IPS-20b (cell line): ENCODE results near the gene ZNF846.

Experiments used
- H3K27ac ChIP-seq: one replicate; pipeline ENCODE4 v1.5.1; 2013; ENCODE audit warnings: low read length
- H3K27me3 ChIP-seq: 2 replicates; pipeline ENCODE4 v1.6.1; 2013; ENCODE audit warnings: mild to moderate bottlenecking, low read length, inconsistent platforms; ENCODE audit not compliant: insufficient read depth
- H3K36me3 ChIP-seq: 2 replicates; pipeline ENCODE4 v1.6.1; 2013; ENCODE audit warnings: low read depth, mild to moderate bottlenecking, inconsistent platforms, low read length, moderate library complexity; ENCODE audit not compliant: insufficient read depth
- H3K4me1 ChIP-seq: 2 replicates; pipeline ENCODE4 v1.6.1; 2013; ENCODE audit warnings: mild to moderate bottlenecking, control low read depth, inconsistent platforms, low read length, moderate library complexity; ENCODE audit not compliant: insufficient read depth
- H3K4me3 ChIP-seq: 2 replicates; pipeline ENCODE4 v1.5.1; 2013; ENCODE audit warnings: mild to moderate bottlenecking, low read length, inconsistent platforms
- H3K9ac ChIP-seq: 2 replicates; pipeline ENCODE4 v1.6.1; 2013; ENCODE audit warnings: low read depth, mild to moderate bottlenecking, inconsistent platforms, low read length, moderate library complexity
- H3K9me3 ChIP-seq: 2 replicates; pipeline ENCODE4 v1.6.1; 2013; ENCODE audit warnings: mild to moderate bottlenecking, low read depth, low read length, inconsistent platforms; ENCODE audit not compliant: insufficient read depth

Gene ZNF846

DNA sequence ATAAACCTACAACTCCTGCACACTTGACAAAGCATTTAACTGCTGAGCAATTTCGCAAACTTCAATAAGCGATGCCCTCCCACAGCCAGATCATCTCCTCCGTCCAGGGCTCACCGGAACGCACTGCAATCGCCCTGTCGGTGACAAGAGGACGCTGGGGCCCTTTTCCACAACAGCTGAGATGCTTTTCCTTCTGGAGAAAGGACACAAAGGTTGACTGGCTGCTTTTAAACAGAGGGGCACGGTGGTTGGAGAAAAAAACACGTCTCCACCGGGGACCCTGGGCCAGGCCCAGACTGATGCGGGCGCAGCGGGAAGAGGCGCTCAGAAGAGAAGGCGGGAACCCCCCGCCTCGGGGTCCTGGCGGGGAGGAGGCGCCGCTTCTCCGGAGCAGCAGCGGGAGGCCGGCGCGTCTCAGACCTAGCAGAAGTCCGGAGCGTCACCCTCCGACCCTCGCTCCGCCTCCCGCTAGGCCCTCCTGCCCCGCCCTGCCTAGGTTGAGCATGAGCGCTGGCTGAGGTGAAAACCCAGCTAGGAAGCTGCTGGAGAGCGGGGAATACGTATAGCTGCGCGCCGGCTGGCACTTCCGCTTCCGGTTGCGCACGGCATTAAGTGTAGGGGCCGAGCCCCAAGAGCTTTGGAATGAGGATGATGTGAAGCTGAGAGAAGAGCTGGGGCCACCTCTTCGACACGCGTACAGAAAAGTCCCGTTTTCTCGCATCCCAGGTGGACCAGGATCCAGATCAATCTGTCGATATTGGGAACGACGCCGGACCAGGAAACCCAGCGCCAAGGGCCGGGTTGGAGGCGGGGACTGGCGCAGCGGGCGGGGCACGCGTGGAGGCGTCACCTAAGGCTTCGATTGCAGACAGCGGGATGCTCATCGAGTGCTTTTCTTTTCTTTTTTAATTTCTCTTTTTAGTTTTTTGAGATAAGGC lies at the start of gene ZNF846:
Gene ZNF846, minus strand, starts transcription at position 564 of the 938 bp plus-strand sequence. CDS start 3,788 bp downstream, outside the sequence.
- Histone ChIP-seq H3K9ac (peak within 1 kb of the TSS; percentile 95), H3K36me3 (0 out of 2 replicates have a peak, but pooled peaks cover 3% of the 10 kb centered on the region), H3K27ac (peak within 1 kb of the TSS; percentile 96), H3K4me1 (no peaks in the 10 kb centered on the region), H3K4me3 (peak within 1 kb of the TSS; percentile 98), H3K9me3 (peaks cover 3% of the 10 kb centered on the region; the same call in 1 of the 2 replicates), H3K27me3 (no peaks in the 10 kb centered on the region)

DNA sequence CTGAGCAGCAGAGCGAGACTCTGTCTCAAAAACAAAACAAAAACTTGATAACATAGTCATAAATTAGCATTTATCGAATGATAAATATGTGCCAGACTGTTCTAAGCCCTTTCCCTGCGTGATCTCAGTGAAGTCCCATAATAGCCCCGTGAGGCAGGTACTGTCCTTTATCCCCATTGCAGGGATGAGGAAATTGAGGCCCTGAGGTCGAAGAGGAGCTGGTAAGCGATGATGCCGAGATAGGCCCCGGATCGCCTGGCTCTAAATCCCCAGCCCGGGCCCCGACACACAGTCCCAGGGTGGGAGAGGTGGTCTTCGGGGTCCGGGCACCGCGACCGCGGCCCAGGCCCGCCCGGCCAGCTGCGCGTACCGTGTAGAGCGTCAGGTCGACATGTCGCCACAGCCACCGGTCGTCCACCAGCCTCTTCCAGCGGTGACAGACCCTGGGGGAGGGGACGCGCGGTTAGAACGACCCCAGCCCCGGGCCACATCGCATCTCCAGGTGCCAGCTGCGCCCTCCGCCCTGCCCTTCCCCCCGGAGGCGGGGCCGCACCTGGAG lies 49.7 kb upstream of the ZNF846 start:
- Histone ChIP-seq H3K27ac (no peak overlapping the region), H3K4me1 (no peaks in the 10 kb centered on the region), H3K27me3 (no peaks in the 10 kb centered on the region), H3K4me3 (peak overlapping the region; percentile 97), H3K36me3 (peaks cover 4% of the 10 kb centered on the region; the same call in 1 of the 2 replicates), H3K9ac (peak overlapping the region; percentile 96; the same call in 1 of the 2 replicates), H3K9me3 (0 out of 2 replicates have a peak, but pooled peaks cover 7% of the 10 kb centered on the region)

DNA sequence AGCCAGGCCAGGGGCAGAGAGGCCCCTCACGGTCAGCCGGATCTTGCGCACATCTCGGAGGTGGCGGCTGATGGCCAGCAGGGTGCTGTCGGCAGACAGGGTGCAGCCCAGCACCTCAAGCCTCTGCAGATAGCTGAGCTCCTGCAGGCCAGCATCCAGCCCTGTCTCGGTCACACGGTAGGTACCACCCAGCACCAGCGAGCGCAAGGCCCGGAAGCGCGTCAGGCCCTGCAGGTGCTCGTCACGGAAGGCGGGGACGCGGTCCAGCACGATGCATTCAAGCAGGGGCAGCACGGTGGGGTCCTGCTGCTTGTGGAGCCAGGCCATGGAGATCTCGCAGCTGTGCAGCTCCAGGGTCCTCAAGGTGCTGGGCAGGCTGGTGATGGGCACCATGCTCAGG lies 42.6 kb upstream of the ZNF846 start:
- Histone ChIP-seq H3K9ac (no peak overlapping the region), H3K4me1 (no peaks in the 10 kb centered on the region), H3K27me3 (no peaks in the 10 kb centered on the region), H3K4me3 (no peak overlapping the region), H3K27ac (no peak overlapping the region), H3K36me3 (peaks cover 43% of the 10 kb centered on the region), H3K9me3 (0 out of 2 replicates have a peak, but pooled peaks cover 6% of the 10 kb centered on the region)

DNA sequence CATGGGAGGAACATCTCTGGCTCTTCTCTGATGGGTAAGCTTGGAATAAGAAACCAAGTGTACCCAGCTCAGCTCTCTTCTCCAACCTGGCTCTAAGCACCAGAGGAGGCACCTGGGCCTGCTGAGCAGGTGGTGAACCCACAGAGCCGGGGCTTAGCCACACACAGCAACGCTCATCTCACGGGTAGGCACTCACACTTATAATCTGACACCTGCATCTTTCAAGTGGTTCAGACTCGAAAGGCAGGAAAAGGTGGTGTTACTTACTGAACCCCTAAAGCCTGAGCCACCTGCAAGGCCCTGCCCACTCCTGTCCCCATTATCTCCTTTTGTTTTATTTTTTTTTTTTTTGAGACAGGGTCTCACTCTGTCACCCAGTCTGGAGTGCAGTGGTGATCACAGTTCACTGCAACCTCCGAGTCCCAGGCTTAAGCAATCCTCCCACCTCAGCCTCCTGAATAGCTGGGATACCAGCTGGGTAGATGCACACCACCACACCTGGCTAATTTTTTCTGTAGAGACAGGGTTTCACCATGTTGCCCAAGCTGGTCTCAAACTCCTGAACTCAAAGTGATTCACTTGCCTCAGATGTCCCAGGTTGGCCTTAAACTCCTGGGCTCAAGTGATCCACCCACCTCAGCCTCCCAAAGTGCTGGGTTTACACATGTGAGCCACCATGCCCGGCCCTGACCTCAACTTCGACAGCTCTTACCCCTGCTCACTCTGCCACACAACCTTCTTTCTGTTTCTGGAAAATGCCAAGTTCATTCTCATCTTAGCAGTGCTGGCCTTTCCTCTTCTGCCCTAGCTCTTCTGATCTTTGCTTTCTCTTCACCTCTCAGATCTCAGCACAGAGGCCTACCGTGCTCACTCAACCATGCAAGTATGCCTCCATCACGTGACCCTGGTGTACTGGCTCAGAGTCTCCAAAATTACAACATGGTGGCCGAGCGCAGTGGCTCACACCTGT lies 40.6 kb upstream of the ZNF846 start:
- no peaks in the 10 kb centered on the region for H3K4me1 ChIP-seq
- no peaks in the 10 kb centered on the region for H3K9me3 ChIP-seq
- no peak overlapping the region for H3K9ac ChIP-seq
- peaks cover 43% of the 10 kb centered on the region for H3K36me3 ChIP-seq
- no peak overlapping the region for H3K27ac ChIP-seq
- no peaks in the 10 kb centered on the region for H3K27me3 ChIP-seq
- no peak overlapping the region for H3K4me3 ChIP-seq

DNA sequence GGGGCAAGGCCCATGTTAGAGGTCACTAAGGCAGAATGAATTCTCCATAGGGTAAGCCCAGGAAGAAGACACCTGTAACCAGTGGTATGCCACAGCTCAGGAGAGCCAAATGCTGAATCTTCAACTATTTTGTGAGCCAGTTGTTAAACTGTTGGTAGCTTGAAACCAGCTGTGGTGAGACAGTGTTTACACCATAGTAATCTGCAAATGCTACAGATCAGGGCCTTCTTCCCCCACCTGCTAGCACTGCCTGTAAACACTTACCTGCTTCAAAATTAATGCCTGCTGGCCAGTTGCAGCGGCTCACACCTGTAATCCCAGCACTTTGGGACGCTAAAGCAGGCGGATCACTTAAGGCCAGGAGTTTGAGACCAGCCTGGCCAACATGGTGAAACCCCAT lies 38.3 kb upstream of the ZNF846 start:
- Histone ChIP-seq H3K27me3 (no peaks in the 10 kb centered on the region), H3K9ac (no peak overlapping the region), H3K27ac (no peak overlapping the region), H3K4me1 (no peaks in the 10 kb centered on the region), H3K4me3 (no peak overlapping the region), H3K36me3 (peaks cover 38% of the 10 kb centered on the region), H3K9me3 (no peaks in the 10 kb centered on the region)

GRCh38 chr19:9801976-9802375 lies 33.4 kb upstream of the ZNF846 start:
- no peak overlapping the region for H3K27ac ChIP-seq
- no peaks in the 10 kb centered on the region for H3K4me1 ChIP-seq
- H3K9me3 ChIP-seq = no peaks in the 10 kb centered on the region
- H3K9ac ChIP-seq = no peak overlapping the region
- no peak overlapping the region for H3K4me3 ChIP-seq
- H3K36me3 ChIP-seq = 0 out of 2 replicates have a peak, but pooled peaks cover 3% of the 10 kb centered on the region
- H3K27me3 ChIP-seq = no peaks in the 10 kb centered on the region

DNA sequence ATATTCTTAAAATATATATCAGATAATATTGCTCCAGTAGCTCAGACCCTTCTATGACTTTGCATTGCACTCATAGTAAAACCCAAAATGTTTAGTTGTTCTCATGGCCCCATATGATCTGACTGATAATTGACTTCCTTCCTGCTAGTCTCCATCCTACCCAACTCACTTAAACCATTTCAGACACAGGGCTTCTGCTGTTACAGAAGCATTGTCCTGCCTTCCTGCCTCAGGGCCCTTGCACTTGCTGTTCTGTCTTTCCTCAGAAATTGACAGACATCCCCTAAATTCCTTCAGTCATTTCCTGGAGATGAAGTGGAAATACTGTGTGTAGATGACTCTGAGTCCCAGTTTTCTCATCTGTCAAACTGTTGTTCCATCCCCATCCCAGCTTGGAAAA lies 30.6 kb upstream of the ZNF846 start:
- H3K36me3 ChIP-seq = no peaks in the 10 kb centered on the region
- no peaks in the 10 kb centered on the region for H3K27me3 ChIP-seq
- no peak overlapping the region for H3K27ac ChIP-seq
- H3K9ac ChIP-seq = no peak overlapping the region
- H3K4me3 ChIP-seq = no peak overlapping the region
- no peaks in the 10 kb centered on the region for H3K4me1 ChIP-seq
- no peaks in the 10 kb centered on the region for H3K9me3 ChIP-seq

DNA sequence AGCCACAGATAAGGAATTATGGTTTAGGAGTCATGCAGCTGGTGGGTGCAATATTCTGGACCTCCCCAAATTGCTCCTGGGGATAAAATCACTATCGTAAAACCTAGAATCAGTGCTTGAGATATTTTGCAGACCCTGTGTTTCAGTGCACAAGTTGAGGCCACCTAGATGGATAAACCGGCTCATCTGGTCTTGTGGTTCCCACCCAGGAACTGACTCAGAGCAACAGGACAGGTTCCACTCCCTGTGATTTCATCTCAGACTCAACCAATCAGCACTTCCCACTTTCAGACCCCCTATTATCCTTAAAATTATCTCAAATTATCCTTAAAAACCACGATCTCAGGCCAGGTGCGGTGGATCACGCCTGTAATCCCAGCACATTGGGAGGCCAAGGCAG lies 29.3 kb upstream of the ZNF846 start:
- no peaks in the 10 kb centered on the region for H3K36me3 ChIP-seq

GRCh38 chr19:9796113-9796773 lies 27.7 kb upstream of the ZNF846 start:
- H3K4me1 ChIP-seq = no peaks in the 10 kb centered on the region
- H3K4me3 ChIP-seq = no peak overlapping the region
- H3K27me3 ChIP-seq = no peaks in the 10 kb centered on the region
- no peak overlapping the region for H3K9ac ChIP-seq
- no peaks in the 10 kb centered on the region for H3K9me3 ChIP-seq
- H3K27ac ChIP-seq = no peak overlapping the region
- no peaks in the 10 kb centered on the region for H3K36me3 ChIP-seq

More for the DNA sequence above, 29.3 kb upstream of the ZNF846 start:
- Histone ChIP-seq H3K27ac (no peak overlapping the region), H3K9ac (no peak overlapping the region), H3K27me3 (no peaks in the 10 kb centered on the region), H3K4me1 (no peaks in the 10 kb centered on the region), H3K4me3 (no peak overlapping the region), H3K9me3 (no peaks in the 10 kb centered on the region)

GRCh38 chr19:9793071-9793591 lies 24.6 kb upstream of the ZNF846 start:
- H3K4me1 ChIP-seq = no peaks in the 10 kb centered on the region
- H3K36me3 ChIP-seq = no peaks in the 10 kb centered on the region
- H3K9ac ChIP-seq = peak overlapping the region; percentile 83; the same call in 1 of the 2 replicates
- peak overlapping the region; percentile 76 for H3K4me3 ChIP-seq
- peak overlapping the region; percentile 64 for H3K27ac ChIP-seq
- H3K27me3 ChIP-seq = no peaks in the 10 kb centered on the region
- H3K9me3 ChIP-seq = no peaks in the 10 kb centered on the region
